ENCODE measurements around the gene APBB1. TPM values are rescaled to one million over a fixed set of nuclear protein-coding genes. Genes with fewer than 3 reads are reported as not detected.

Gene APBB1
- polyA plus RNA-seq, 1 of the 3 experiments (the other 2 are of a cell fraction) = 35.9 TPM

GRCh38 chr11:6453152-6453551 is 34.3 kb upstream of the APBB1 start:
- Histone ChIP-seq H3K4me3 (ENCODE audit: low read depth in 2 of 2, low read length in 1 of 2) (no peak overlapping the region), H3K36me3 (replicated peaks in 1 of 2; ENCODE audit: control insufficient read depth in 1 of 2, insufficient read depth in 2 of 2, low read length in 1 of 2) (peaks cover 15 to 84% of the 10 kb centered on the region in 2 experiments), H3K27ac (ENCODE audit: low read depth in 2 of 2, low read length in 1 of 2) (no peak overlapping the region), H3K4me1 (ENCODE audit: control insufficient read depth in 1 of 2, insufficient read depth in 2 of 2, low read depth in 1 of 2, low read length in 1 of 2) (no peaks in the 10 kb centered on the region), H4K20me1 (ENCODE audit: insufficient read depth) (no peaks in the 10 kb centered on the region), H2AFZ (ENCODE audit: low read depth) (no peak overlapping the region), H3K4me2 (no peak overlapping the region), H3K9ac (no peak overlapping the region), H3K79me2 (ENCODE audit: insufficient read depth) (no peaks in the 10 kb centered on the region), H3K27me3 (ENCODE audit: insufficient read depth) (no peaks in the 10 kb centered on the region), H3F3A (replicated peaks; ENCODE audit: insufficient read depth) (no peaks in the 10 kb centered on the region), H3K9me2 (no peaks in the 10 kb centered on the region), H3K9me3 (no peaks in the 10 kb centered on the region)
- ChIA-PET POLR2A (no interaction called here), CTCF (interaction anchor here (1.7 to 6.2 kb wide), 4 partner anchors 9 to 74 kb away, joined by 5 to 51 read pairs (median 13); no protein-coding TSS in a partner anchor)
- DNase-seq = no peak
- 100% methylated on average over 2 of the region's 2 CpGs for whole genome bisulfite sequencing (ENCODE audit: low lambda C conversion rate)
- TF ChIP-seq FOXM1 (IDR thresholded peaks at IDR 0.05; ENCODE audit: low read depth) = no peak
- TF ChIP-seq JUND (IDR thresholded peaks at IDR 0.05) = no peak
- TF ChIP-seq, protein P1, sequence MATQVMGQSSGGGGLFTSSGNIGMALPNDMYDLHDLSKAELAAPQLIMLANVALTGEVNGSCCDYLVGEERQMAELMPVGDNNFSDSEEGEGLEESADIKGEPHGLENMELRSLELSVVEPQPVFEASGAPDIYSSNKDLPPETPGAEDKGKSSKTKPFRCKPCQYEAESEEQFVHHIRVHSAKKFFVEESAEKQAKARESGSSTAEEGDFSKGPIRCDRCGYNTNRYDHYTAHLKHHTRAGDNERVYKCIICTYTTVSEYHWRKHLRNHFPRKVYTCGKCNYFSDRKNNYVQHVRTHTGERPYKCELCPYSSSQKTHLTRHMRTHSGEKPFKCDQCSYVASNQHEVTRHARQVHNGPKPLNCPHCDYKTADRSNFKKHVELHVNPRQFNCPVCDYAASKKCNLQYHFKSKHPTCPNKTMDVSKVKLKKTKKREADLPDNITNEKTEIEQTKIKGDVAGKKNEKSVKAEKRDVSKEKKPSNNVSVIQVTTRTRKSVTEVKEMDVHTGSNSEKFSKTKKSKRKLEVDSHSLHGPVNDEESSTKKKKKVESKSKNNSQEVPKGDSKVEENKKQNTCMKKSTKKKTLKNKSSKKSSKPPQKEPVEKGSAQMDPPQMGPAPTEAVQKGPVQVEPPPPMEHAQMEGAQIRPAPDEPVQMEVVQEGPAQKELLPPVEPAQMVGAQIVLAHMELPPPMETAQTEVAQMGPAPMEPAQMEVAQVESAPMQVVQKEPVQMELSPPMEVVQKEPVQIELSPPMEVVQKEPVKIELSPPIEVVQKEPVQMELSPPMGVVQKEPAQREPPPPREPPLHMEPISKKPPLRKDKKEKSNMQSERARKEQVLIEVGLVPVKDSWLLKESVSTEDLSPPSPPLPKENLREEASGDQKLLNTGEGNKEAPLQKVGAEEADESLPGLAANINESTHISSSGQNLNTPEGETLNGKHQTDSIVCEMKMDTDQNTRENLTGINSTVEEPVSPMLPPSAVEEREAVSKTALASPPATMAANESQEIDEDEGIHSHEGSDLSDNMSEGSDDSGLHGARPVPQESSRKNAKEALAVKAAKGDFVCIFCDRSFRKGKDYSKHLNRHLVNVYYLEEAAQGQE (IDR thresholded peaks at IDR 0.05; ENCODE audit: low read depth, low read length) = no peak
- TF ChIP-seq SIN3A (IDR thresholded peaks at IDR 0.05; ENCODE audit: borderline replicate concordance, low read depth, low read length) = no peak
- no peak for TF ChIP-seq POLR2AphosphoS5 (IDR thresholded peaks at IDR 0.05; ENCODE audit: low read depth, low read length)
- no peak for TF ChIP-seq MEF2A (IDR thresholded peaks at IDR 0.05; ENCODE audit: borderline replicate concordance, low read depth)
- TF ChIP-seq GATA2 (CRISPR knock-in tag; IDR thresholded peaks at IDR 0.05) = no peak
- TF ChIP-seq TCF12 (IDR thresholded peaks at IDR 0.05) = no peak
- no peak for TF ChIP-seq FOXJ3 (CRISPR knock-in tag; IDR thresholded peaks at IDR 0.05)
- TF ChIP-seq, protein P2, sequence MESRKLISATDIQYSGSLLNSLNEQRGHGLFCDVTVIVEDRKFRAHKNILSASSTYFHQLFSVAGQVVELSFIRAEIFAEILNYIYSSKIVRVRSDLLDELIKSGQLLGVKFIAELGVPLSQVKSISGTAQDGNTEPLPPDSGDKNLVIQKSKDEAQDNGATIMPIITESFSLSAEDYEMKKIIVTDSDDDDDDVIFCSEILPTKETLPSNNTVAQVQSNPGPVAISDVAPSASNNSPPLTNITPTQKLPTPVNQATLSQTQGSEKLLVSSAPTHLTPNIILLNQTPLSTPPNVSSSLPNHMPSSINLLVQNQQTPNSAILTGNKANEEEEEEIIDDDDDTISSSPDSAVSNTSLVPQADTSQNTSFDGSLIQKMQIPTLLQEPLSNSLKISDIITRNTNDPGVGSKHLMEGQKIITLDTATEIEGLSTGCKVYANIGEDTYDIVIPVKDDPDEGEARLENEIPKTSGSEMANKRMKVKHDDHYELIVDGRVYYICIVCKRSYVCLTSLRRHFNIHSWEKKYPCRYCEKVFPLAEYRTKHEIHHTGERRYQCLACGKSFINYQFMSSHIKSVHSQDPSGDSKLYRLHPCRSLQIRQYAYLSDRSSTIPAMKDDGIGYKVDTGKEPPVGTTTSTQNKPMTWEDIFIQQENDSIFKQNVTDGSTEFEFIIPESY (IDR thresholded peaks at IDR 0.05; ENCODE audit: borderline replicate concordance, low read depth) = no peak
- no peak for TF ChIP-seq FOSL2 (IDR thresholded peaks at IDR 0.05; ENCODE audit: borderline replicate concordance, low read depth)
- no peak for TF ChIP-seq TEAD4 (IDR thresholded peaks at IDR 0.05; ENCODE audit: borderline replicate concordance, insufficient read depth)

GRCh38 chr11:6452219-6452618 is 33.3 kb upstream of the APBB1 start:
- H3K4me1 ChIP-seq (ENCODE audit: control insufficient read depth in 1 of 2, insufficient read depth in 2 of 2, low read depth in 1 of 2, low read length in 1 of 2) = no peaks in the 10 kb centered on the region
- ChIA-PET CTCF (interaction anchor here (0.6 to 6.2 kb wide), 6 partner anchors 8 to 1061 kb away, joined by 3 to 51 read pairs (median 8); partner anchors contain the start of gene PPFIBP2), POLR2A (no interaction called here)
- H3K9ac ChIP-seq = no peak overlapping the region
- no peak overlapping the region for H3K4me2 ChIP-seq
- no peak overlapping the region for H3K4me3 ChIP-seq (ENCODE audit: low read depth in 2 of 2, low read length in 1 of 2)
- no peaks in the 10 kb centered on the region for H3F3A ChIP-seq (replicated peaks; ENCODE audit: insufficient read depth)
- H4K20me1 ChIP-seq (ENCODE audit: insufficient read depth) = no peaks in the 10 kb centered on the region
- no peaks in the 10 kb centered on the region for H3K27me3 ChIP-seq (ENCODE audit: insufficient read depth)
- 87% methylated on average over 3 of the region's 3 CpGs for WGBS (ENCODE audit: low lambda C conversion rate)
- no peaks in the 10 kb centered on the region for H3K9me3 ChIP-seq
- peaks cover 15 to 86% of the 10 kb centered on the region in 2 experiments for H3K36me3 ChIP-seq (replicated peaks in 1 of 2; ENCODE audit: control insufficient read depth in 1 of 2, insufficient read depth in 2 of 2, low read length in 1 of 2)
- DNase-seq = no peak
- TF ChIP-seq FOXJ3 (CRISPR knock-in tag; IDR thresholded peaks at IDR 0.05) = no peak
- TF ChIP-seq RCOR1 (IDR thresholded peaks at IDR 0.05; ENCODE audit: low read length) = no peak
- no peak for TF ChIP-seq SMC3 (IDR thresholded peaks at IDR 0.05; ENCODE audit: low read depth, low read length)
- TF ChIP-seq, protein P3, sequence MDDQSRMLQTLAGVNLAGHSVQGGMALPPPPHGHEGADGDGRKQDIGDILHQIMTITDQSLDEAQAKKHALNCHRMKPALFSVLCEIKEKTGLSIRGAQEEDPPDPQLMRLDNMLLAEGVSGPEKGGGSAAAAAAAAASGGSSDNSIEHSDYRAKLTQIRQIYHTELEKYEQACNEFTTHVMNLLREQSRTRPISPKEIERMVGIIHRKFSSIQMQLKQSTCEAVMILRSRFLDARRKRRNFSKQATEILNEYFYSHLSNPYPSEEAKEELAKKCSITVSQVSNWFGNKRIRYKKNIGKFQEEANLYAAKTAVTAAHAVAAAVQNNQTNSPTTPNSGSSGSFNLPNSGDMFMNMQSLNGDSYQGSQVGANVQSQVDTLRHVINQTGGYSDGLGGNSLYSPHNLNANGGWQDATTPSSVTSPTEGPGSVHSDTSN (IDR thresholded peaks at IDR 0.05) = no peak
- no peaks in the 10 kb centered on the region for H3K9me2 ChIP-seq
- H3K27ac ChIP-seq (ENCODE audit: low read depth in 2 of 2, low read length in 1 of 2) = no peak overlapping the region
- H2AFZ ChIP-seq (ENCODE audit: low read depth) = no peak overlapping the region
- no peaks in the 10 kb centered on the region for H3K79me2 ChIP-seq (ENCODE audit: insufficient read depth)

Measured in SK-N-SH (cell line).